GM08714 (cell line): ENCODE measurements around the gene STX16.

Experiments used
- H3K4me3 ChIP-seq: fragments of 200-500 bp; sonication (Bioruptor generic); 2 replicates; pipeline ENCODE4 v1.5.1; 2014; ENCODE audit warnings: mild to moderate bottlenecking, low read length, inconsistent platforms
- ZNF274 ChIP-seq: IDR thresholded peaks from 2 replicates; pipeline ENCODE4 v1.6.1; 2012; ENCODE audit warnings: mild to moderate bottlenecking, low read depth, low read length

The STX16 gene

GRCh38 chr20:58612121-58612691, 38.9 kb upstream of the STX16 start:
- no peak for TF ChIP-seq ZNF274
- H3K4me3 ChIP-seq, result no peak overlapping the region

GRCh38 chr20:58613061-58613854, 37.8 kb upstream of the STX16 start:
- no peak for TF ChIP-seq ZNF274
- no peak overlapping the region for H3K4me3 ChIP-seq

DNA sequence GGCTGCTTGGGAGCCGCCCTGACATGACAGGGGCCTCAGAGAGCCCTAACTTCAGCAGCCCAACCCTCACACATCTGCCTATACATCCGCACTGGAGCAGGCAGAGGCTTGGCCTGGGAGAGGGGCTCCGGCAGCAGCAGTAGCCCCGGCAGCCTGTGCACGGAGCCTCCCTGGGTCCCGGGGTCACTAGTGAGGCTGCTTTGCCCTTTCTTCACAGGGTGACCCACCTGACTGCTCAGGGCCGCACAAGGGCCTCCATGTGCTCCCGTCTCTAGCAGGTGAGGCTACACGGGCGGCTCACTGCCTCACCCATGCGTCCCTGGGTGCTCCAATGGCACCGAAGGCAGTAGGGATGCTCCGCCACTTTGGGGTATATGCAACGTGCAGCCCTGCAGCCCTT, 36.7 kb upstream of the STX16 start:
- H3K4me3 ChIP-seq, result no peak overlapping the region
- no peak for TF ChIP-seq ZNF274

GRCh38 chr20:58614984-58615760, 35.9 kb upstream of the STX16 start:
- TF ChIP-seq ZNF274, result no peak
- H3K4me3 ChIP-seq, result no peak overlapping the region

GRCh38 chr20:58616411-58616810, 34.7 kb upstream of the STX16 start:
- H3K4me3 ChIP-seq, result no peak overlapping the region
- no peak for TF ChIP-seq ZNF274

GRCh38 chr20:58617158-58617557, 33.9 kb upstream of the STX16 start:
- no peak for TF ChIP-seq ZNF274
- H3K4me3 ChIP-seq, result no peak overlapping the region

- TF ChIP-seq ZNF274, result no peak
Measured at GRCh38 chr20:58618351-58619076, 32.6 kb upstream of the STX16 start.

GRCh38 chr20:58619077-58619863, 31.8 kb upstream of the STX16 start:
- TF ChIP-seq ZNF274, result no peak
- no peak overlapping the region for H3K4me3 ChIP-seq

More at GRCh38 chr20:58618351-58619076, 32.6 kb upstream of the STX16 start:
- no peak overlapping the region for H3K4me3 ChIP-seq

GRCh38 chr20:58619864-58620431, 31.1 kb upstream of the STX16 start:
- TF ChIP-seq ZNF274, result no peak
- H3K4me3 ChIP-seq, result no peak overlapping the region

DNA sequence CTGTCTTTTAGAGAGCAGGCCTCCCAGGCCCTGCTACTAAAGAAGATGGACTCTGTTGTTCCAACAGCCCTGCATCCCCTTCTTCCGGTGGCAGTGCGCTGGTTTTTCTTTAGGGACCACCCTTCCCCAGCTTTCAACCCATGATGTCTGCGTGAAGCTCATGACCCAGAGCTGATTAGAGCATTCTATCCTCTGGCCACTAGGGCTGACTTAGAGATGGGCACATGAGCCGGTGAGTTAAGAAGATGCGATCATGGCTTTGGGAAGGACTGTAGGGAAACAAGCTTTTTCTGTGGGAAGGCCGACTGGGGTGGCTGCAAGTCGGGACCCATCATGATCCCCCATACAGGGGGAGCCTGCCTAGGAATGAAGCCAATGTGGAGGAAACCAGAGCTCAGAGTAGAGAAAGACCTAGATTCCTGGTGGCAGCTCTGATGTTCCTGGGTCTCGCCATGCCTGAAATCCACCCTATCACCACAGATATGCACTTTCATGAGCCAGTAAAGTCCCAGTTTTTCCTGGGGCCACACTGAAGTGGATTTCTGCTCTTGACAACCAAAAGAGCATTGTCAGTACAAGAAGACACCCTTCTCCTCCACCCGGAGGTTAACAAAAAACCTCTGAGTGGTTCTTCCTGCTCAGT, 29.1 kb upstream of the STX16 start:
- no peak overlapping the region for H3K4me3 ChIP-seq
- TF ChIP-seq ZNF274, result no peak

- TF ChIP-seq ZNF274, result no peak
- no peak overlapping the region for H3K4me3 ChIP-seq
Measured at GRCh38 chr20:58622671-58623578, 28.2 kb upstream of the STX16 start.
